Measurements from ENCODE around the gene YJEFN3. TPM values are rescaled to one million over a fixed set of nuclear protein-coding genes. Genes with fewer than 3 reads are reported as not detected.

YJEFN3 gene
- total RNA-seq, 1 experiment from 2014 or later: 25.3 TPM

DNA sequence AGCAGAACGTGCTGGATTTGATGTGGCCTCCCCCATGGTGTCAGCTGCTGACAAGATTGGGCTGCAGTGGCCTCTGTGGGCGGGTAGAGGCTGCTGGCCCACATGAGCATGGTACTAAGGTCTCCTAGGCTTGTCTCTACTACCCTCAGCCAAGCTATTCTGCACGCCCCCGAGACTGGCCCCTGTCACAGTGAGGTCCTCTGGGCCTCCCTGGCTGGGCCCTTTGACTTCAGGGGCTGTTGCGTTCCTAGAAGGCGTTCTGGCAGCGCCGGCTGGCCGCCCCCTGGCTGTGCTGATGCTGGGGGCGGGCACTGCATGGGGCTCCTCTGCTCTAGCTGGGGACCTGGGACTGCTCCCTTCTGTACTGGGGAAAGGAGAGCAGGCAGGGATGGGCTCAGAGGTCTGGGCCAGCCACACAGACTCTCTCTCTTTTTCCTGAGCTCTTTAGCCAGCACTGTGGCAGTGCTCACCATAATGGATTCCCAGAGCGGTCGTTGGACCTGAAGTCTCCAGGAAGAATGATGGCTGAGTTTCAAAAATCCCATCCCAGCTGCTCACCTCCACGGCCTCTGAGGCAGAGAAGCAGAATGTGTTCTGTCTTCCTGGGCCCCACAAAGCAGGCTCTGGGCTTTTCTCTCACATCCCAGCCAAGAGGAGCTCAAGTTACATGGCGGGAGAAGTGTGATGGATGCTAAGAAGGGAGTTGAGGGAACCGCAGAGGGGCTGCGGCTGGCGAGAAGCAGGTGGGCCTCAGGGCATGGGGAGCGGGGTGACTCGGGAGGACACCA is 45.7 kb upstream of the YJEFN3 start:
- Histone ChIP-seq H3K4me2 (ENCODE audit: low read length) (no peak overlapping the region), H3K36me3 (ENCODE audit: control insufficient read depth in 1 of 2, insufficient read depth in 2 of 2, low read length in 2 of 2) (peaks cover 0 to 8% of the 10 kb centered on the region in 2 experiments; a peak in 1 of 4 replicates), H3K4me1 (ENCODE audit: control insufficient read depth in 1 of 2, insufficient read depth in 2 of 2, low read length in 2 of 2) (peaks cover under 1 to 15% of the 10 kb centered on the region in 2 experiments), H3K9ac (ENCODE audit: low read length) (no peak overlapping the region), H3K27ac (ENCODE audit: low read depth, low read length) (no peak overlapping the region), H3K79me2 (ENCODE audit: insufficient read depth, low read length) (peaks cover 91% of the 10 kb centered on the region), H3K27me3 (ENCODE audit: insufficient read depth, low read length) (no peaks in the 10 kb centered on the region), H3K9me2 (ENCODE audit: insufficient read depth) (no peaks in the 10 kb centered on the region), H2AFZ (ENCODE audit: low read depth, low read length, poor library complexity, severe bottlenecking) (no peak overlapping the region), H4K20me1 (ENCODE audit: insufficient read depth) (0 out of 2 replicates have a peak, but pooled peaks cover 4% of the 10 kb centered on the region), H3K9me3 (ENCODE audit: control insufficient read depth in 1 of 2, insufficient read depth in 1 of 2, low read depth in 1 of 2, low read length in 2 of 2) (no peaks in the 10 kb centered on the region), H3K4me3 (replicated peaks in 1 of 2; ENCODE audit: low read depth in 1 of 2, low read length in 2 of 2) (no peak overlapping the region)
- ChIA-PET CTCF (interaction anchor here (0.6 kb wide), 1 partner anchor 1275 kb away, joined by 4 read pairs; no protein-coding TSS in a partner anchor), RAD21 (ENCODE audit: low non-redundant PET in 1 of 2, low total read pairs in 2 of 2, uncharacterized antibody in 2 of 2, unreplicated experiment in 2 of 2) (no interaction called here), POLR2A (no interaction called here)
- no peak for TF ChIP-seq POLR2AphosphoS5 (IDR thresholded peaks at IDR 0.05; ENCODE audit: low read depth, low read length)
- no peak for TF ChIP-seq TCF7L2 (IDR thresholded peaks at IDR 0.05; ENCODE audit: borderline replicate concordance, extremely low read depth, insufficient read depth, insufficient read length)
- TF ChIP-seq FOSL1 (IDR thresholded peaks at IDR 0.05; ENCODE audit: low read depth): no peak
- no peak for TF ChIP-seq RAD21 (IDR thresholded peaks at IDR 0.05; ENCODE audit: low read depth)
- TF ChIP-seq, protein P1, sequence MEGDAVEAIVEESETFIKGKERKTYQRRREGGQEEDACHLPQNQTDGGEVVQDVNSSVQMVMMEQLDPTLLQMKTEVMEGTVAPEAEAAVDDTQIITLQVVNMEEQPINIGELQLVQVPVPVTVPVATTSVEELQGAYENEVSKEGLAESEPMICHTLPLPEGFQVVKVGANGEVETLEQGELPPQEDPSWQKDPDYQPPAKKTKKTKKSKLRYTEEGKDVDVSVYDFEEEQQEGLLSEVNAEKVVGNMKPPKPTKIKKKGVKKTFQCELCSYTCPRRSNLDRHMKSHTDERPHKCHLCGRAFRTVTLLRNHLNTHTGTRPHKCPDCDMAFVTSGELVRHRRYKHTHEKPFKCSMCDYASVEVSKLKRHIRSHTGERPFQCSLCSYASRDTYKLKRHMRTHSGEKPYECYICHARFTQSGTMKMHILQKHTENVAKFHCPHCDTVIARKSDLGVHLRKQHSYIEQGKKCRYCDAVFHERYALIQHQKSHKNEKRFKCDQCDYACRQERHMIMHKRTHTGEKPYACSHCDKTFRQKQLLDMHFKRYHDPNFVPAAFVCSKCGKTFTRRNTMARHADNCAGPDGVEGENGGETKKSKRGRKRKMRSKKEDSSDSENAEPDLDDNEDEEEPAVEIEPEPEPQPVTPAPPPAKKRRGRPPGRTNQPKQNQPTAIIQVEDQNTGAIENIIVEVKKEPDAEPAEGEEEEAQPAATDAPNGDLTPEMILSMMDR (IDR thresholded peaks at IDR 0.05 in 2 of 3, conservative IDR thresholded peaks at IDR 0.05 in 1 of 3; ENCODE audit: borderline replicate concordance in 1 of 3, insufficient read depth in 1 of 3, low read depth in 2 of 3, low read length in 2 of 3): no peak
- no peak for TF ChIP-seq SP1 (IDR thresholded peaks at IDR 0.05; ENCODE audit: low read depth)
- no peak for TF ChIP-seq ELF1 (IDR thresholded peaks at IDR 0.05; ENCODE audit: borderline replicate concordance, low read depth)
- TF ChIP-seq EZH2 (IDR thresholded peaks at IDR 0.05): no peak
- no peak for TF ChIP-seq EZH2phosphoT487 (IDR thresholded peaks at IDR 0.05; ENCODE audit: borderline replicate concordance)
- no peak for TF ChIP-seq EGR1 (IDR thresholded peaks at IDR 0.05; ENCODE audit: low read depth)
- TF ChIP-seq YY1 (IDR thresholded peaks at IDR 0.05; ENCODE audit: extremely low read depth, insufficient replicate concordance, low read depth, low read length): no peak
- TF ChIP-seq, protein P2, sequence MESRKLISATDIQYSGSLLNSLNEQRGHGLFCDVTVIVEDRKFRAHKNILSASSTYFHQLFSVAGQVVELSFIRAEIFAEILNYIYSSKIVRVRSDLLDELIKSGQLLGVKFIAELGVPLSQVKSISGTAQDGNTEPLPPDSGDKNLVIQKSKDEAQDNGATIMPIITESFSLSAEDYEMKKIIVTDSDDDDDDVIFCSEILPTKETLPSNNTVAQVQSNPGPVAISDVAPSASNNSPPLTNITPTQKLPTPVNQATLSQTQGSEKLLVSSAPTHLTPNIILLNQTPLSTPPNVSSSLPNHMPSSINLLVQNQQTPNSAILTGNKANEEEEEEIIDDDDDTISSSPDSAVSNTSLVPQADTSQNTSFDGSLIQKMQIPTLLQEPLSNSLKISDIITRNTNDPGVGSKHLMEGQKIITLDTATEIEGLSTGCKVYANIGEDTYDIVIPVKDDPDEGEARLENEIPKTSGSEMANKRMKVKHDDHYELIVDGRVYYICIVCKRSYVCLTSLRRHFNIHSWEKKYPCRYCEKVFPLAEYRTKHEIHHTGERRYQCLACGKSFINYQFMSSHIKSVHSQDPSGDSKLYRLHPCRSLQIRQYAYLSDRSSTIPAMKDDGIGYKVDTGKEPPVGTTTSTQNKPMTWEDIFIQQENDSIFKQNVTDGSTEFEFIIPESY (IDR thresholded peaks at IDR 0.05; ENCODE audit: extremely low read depth, insufficient replicate concordance, low read length): no peak
- no peak for DNase-seq (ENCODE audit: low read depth, low spot score)
- intact Hi-C loops (cut with micrococcal nuclease): no loop called here
- ATAC-seq: no peak
- no TSS peak for BruUV-seq (replicated peaks)
